GM12878 (cell line): ENCODE data around the gene FARS2. TPM values are rescaled to one million over a fixed set of nuclear protein-coding genes. Genes with fewer than 3 reads are reported as not detected.

ENCODE experiments used
- ATAC-seq: fragments of 200-7000 bp; cut with Tn5 transposase; 3 replicates; pipeline ENCODE4 v1.9.1; 2020; ENCODE audit warnings: mild to moderate bottlenecking, moderate library complexity
- BruUV-seq: library from RNA; stranded (reverse); fragments of 400-500 nt; replicated peaks from 2 replicates; lab custom pipeline; 2021; lab: Mats Ljungman, UMichigan
- CTCF ChIA-PET: fragments of 300-600 bp; sonication (Branson Sonifier 250); formaldehyde crosslinking; extraction: SDS; loops from one replicate; lab custom pipeline; 2021; ENCODE audit warnings: inconsistent platforms; lab: Yijun Ruan, JAX
- POLR2A ChIA-PET: fragments of 350-600 bp; formaldehyde crosslinking; extraction: SDS; loops from one replicate; lab custom pipeline; 2021; ENCODE audit warnings: inconsistent platforms; lab: Charles Lee
- RAD21 ChIA-PET: fragments of 300-600 bp; sonication (Branson Sonifier 250); formaldehyde crosslinking; loops from one replicate; lab custom pipeline; 2023; ENCODE audit warnings: antibody characterized with exemption; ENCODE audit not compliant: unreplicated experiment; lab: Charles Lee
- SMC1A ChIA-PET: fragments of 300-600 bp; sonication (Branson Sonifier 250); formaldehyde crosslinking; loops from one replicate; lab custom pipeline; 2023; ENCODE audit not compliant: unreplicated experiment, uncharacterized antibody; lab: Charles Lee
- DNase-seq: peaks from one replicate; pipeline ENCODE4 v3.0.0-alpha.2; 2011; ENCODE audit warnings: low read depth, low spot score
- FAIRE-seq: peaks from 3 replicates; lab custom pipeline; 2011; peaks lifted over from hg19 to GRCh38; lab: Jason Lieb, UNC
- H2AFZ ChIP-seq: 2 replicates; pipeline ENCODE4 v1.6.0; 2011; ENCODE audit warnings: low read depth, low read length, control low read depth; ENCODE audit not compliant: control insufficient read depth
- H3K27ac ChIP-seq: 2 replicates; pipeline ENCODE4 v1.5.1; 2011; ENCODE audit warnings: control low read depth; ENCODE audit not compliant: control insufficient read depth, insufficient read depth
- H3K27me3 ChIP-seq, 2 experiments: replicated peaks in 1 of 2; 2 replicates each; pipeline versions ENCODE4 v1.6.0 to v1.6.1; 2011; ENCODE audit warnings: low read length in 1 of 2; ENCODE audit not compliant: control insufficient read depth in 2 of 2, insufficient read depth in 2 of 2
- H3K36me3 ChIP-seq, 2 experiments: 2 replicates each; pipeline ENCODE4 v1.5.1; 2011; ENCODE audit warnings: low read length in 1 of 2; ENCODE audit not compliant: control insufficient read depth in 2 of 2, insufficient read depth in 2 of 2
- H3K4me1 ChIP-seq: 2 replicates; pipeline ENCODE4 v1.6.1; 2011; ENCODE audit warnings: mild to moderate bottlenecking, low read length, moderate library complexity, mixed read lengths; ENCODE audit not compliant: control insufficient read depth, insufficient read depth
- H3K4me2 ChIP-seq: 2 replicates; pipeline ENCODE4 v1.6.0; 2011; ENCODE audit warnings: control low read depth; ENCODE audit not compliant: control insufficient read depth, insufficient read depth
- H3K4me3 ChIP-seq: fragments of 200-600 bp; sonication (generic); 2 replicates; pipeline ENCODE4 v1.5.1; 2016
- H3K79me2 ChIP-seq: 2 replicates; pipeline ENCODE4 v1.6.0; 2011; ENCODE audit warnings: low read length; ENCODE audit not compliant: control insufficient read depth, insufficient read depth
- H3K9ac ChIP-seq: 2 replicates; pipeline ENCODE4 v1.8.0; 2011; ENCODE audit warnings: low read length, control low read depth, mixed read lengths; ENCODE audit not compliant: control insufficient read depth, insufficient read depth
- H3K9me3 ChIP-seq: replicated peaks from 3 replicates; pipeline ENCODE4 v1.5.1; 2011; ENCODE audit warnings: mild to moderate bottlenecking, low read length; ENCODE audit not compliant: control insufficient read depth, insufficient read depth
- H4K20me1 ChIP-seq: 2 replicates; pipeline ENCODE4 v1.6.0; 2011; ENCODE audit not compliant: control insufficient read depth, insufficient read depth
- ASH2L ChIP-seq: fragments of 300-600, 200-600 bp; sonication (generic); IDR thresholded peaks from 2 replicates; pipeline ENCODE4 v1.6.1; 2017; ENCODE audit warnings: low read depth, mild to moderate bottlenecking, borderline replicate concordance
- CBX5 ChIP-seq: sonication (generic); IDR thresholded peaks from 2 replicates; pipeline ENCODE4 v1.6.1; 2016; ENCODE audit warnings: low read depth, moderate library complexity, mild to moderate bottlenecking, inconsistent platforms
- CHD2 ChIP-seq: IDR thresholded peaks from 2 replicates; pipeline ENCODE4 v1.6.1; 2011; ENCODE audit warnings: low read depth, low read length, improper control_type of control experiment, borderline replicate concordance
- CREM ChIP-seq: IDR thresholded peaks from 2 replicates; pipeline ENCODE4 v1.6.1; 2014; ENCODE audit warnings: antibody characterized with exemption, low read depth
- EED ChIP-seq: sonication (generic); IDR thresholded peaks from 2 replicates; pipeline ENCODE4 v1.6.1; 2016; ENCODE audit warnings: antibody characterized with exemption, low read depth
- EZH2 ChIP-seq: IDR thresholded peaks from 2 replicates; pipeline ENCODE4 v1.6.1; 2012; ENCODE audit warnings: low read depth, mild to moderate bottlenecking, control low read depth, inconsistent platforms, low read length, borderline replicate concordance; ENCODE audit not compliant: control insufficient read depth
- FOS ChIP-seq: IDR thresholded peaks from 3 replicates; pipeline ENCODE4 v1.6.1; 2011; ENCODE audit warnings: borderline replicate concordance; ENCODE audit not compliant: insufficient read length; ENCODE audit errors: extremely low read depth
- IKZF2 ChIP-seq, 2 experiments: fragments of 450-650 bp; IDR thresholded peaks; 2 replicates each; pipeline ENCODE4 v1.6.1; 2017; ENCODE audit warnings: mild to moderate bottlenecking in 2 of 2, moderate library complexity in 2 of 2
- MEF2A ChIP-seq: IDR thresholded peaks from 2 replicates; pipeline ENCODE4 v1.6.1; 2011; ENCODE audit warnings: low read depth, mild to moderate bottlenecking, low read length, moderate library complexity; ENCODE audit not compliant: insufficient read depth
- MTA3 ChIP-seq: IDR thresholded peaks from 2 replicates; pipeline ENCODE4 v1.6.1; 2012; ENCODE audit warnings: low read length, inconsistent platforms, borderline replicate concordance
- NFYA ChIP-seq: IDR thresholded peaks from 2 replicates; pipeline ENCODE4 v1.6.1; 2011; ENCODE audit warnings: low read depth, mild to moderate bottlenecking, low read length, improper control_type of control experiment, borderline replicate concordance
- POLR2AphosphoS5 ChIP-seq: IDR thresholded peaks from 2 replicates; pipeline ENCODE4 v1.6.1; 2011; ENCODE audit warnings: mild to moderate bottlenecking, low read length, inconsistent platforms
- SIN3A ChIP-seq: IDR thresholded peaks from 2 replicates; pipeline ENCODE4 v1.6.1; 2012; ENCODE audit warnings: low read depth, low read length, improper control_type of control experiment
- SREBF1 ChIP-seq: IDR thresholded peaks from 2 replicates; pipeline ENCODE4 v1.6.1; 2012; ENCODE audit warnings: mild to moderate bottlenecking, low read length
- STAT3 ChIP-seq: IDR thresholded peaks from 2 replicates; pipeline ENCODE4 v1.6.1; 2011; ENCODE audit warnings: low read depth, low read length, improper control_type of control experiment
- TCF12 ChIP-seq: IDR thresholded peaks from 2 replicates; pipeline ENCODE4 v1.6.1; 2011; ENCODE audit warnings: low read depth, mild to moderate bottlenecking, low read length
- ZBED1 ChIP-seq: IDR thresholded peaks from 2 replicates; pipeline ENCODE4 v1.6.1; 2016; ENCODE audit warnings: borderline replicate concordance
- WGBS: methylation state at CpG from one replicate; pipeline ENCODE4 v1.1.6; 2016; ENCODE audit warnings: low lambda C conversion rate; ENCODE audit not compliant: insufficient replicate concordance, insufficient coverage; ENCODE audit errors: missing lambda C conversion rate; 5-methylcytosine and 5-hydroxymethylcytosine counted together
- in situ Hi-C: fragments of 300-500 bp; cut with MboI; formaldehyde crosslinking; loops from 9 replicates; pipeline ENCODE4 v1.14.3; 2018; ENCODE audit warnings: mixed read lengths
- intact Hi-C: fragments of 100-400 bp; cut with micrococcal nuclease; formaldehyde crosslinking; loops from one replicate; pipeline ENCODE4 v1.14.2; 2022; ENCODE audit not compliant: unreplicated experiment
- polyA plus RNA-seq, 11 experiments: library from polyadenylated mRNA; depleted of rRNA in 4 of 11; unstranded in 6 of 11; stranded (reverse) in 5 of 11; fragments of >200 nt; fragmentation: Nextera tagmentation in 4 of 11; fragmentation: Illumina TruSeq in 1 of 11; extraction: Ambion mirVana in 4 of 11; extraction: Trizol in 1 of 11; gene quantifications; 1 replicate in 1 of 11; 2 replicates in 10 of 11; pipeline versions ENCODE4 v1.2.1 to v1.2.3, GENCODE V29; 2011 to 2016; ENCODE audit warnings: inconsistent platforms in 2 of 11, missing spikeins in 2 of 11, low read depth in 1 of 11
- total RNA-seq, 4 experiments: library from RNA; depleted of rRNA in 3 of 4; stranded (reverse); fragments of >200 nt in 3 of 4; fragmentation: Illumina TruSeq in 1 of 4; extraction: Trizol in 1 of 4; gene quantifications; 2 replicates each; pipeline versions ENCODE4 v1.2.1 to v1.2.3, GENCODE V29; 2013 to 2021
- TF ChIP-seq, protein P1 (sequence below): fragments of 150-350 bp; IDR thresholded peaks from 2 replicates; pipeline ENCODE4 v1.6.1; 2016; ENCODE audit warnings: low read depth, low read length
- TF ChIP-seq, protein P2 (sequence below): IDR thresholded peaks from 2 replicates; pipeline ENCODE4 v1.6.1; 2011; ENCODE audit warnings: low read depth, mild to moderate bottlenecking, low read length, moderate library complexity, borderline replicate concordance; ENCODE audit errors: extremely low read depth
- TF ChIP-seq, protein P3 (sequence below): fragments of 450-650 bp; IDR thresholded peaks from 2 replicates; pipeline ENCODE4 v1.6.1; 2017; ENCODE audit warnings: borderline replicate concordance

Gene FARS2
- total and polyA plus RNA-seq, 10 of the 15 experiments (the other 5 are each of a cell fraction or from before 2014, with no cell fraction given): 16.8 to 46.7 (median 25.6) TPM

DNA sequence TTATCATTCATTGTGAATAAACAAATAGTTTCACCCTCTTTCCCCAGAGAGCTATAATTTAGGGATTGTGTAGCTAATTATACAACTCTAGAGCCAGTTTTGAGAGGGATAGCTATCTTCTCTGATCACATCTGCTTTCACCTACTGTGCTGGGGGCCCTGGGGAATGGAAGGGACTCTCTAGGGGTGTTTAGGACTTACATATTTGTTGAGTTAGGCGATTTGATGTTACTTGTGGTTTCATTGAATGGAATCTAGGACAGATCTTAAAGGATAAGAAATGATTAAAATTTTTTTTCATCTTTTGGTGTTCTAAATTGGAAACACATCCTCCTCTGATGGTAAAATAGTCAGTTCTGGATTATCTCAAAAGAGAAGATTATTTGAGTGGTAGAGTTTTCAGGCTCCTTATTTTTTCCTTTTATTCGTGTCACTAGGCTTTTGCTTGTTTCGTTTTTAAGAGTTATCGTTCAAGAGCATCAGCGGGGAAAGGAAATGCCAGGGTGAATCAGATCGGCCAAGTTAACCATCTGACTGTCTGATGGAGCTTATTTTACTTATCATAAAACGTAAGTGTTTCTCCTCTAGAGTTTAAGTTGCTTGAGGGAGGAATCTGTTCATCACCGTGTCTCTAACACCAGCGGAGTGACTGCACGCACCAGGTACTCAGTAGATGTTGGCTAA lies 236.7 kb downstream of the FARS2 start (continued):
- TF ChIP-seq, protein P1, sequence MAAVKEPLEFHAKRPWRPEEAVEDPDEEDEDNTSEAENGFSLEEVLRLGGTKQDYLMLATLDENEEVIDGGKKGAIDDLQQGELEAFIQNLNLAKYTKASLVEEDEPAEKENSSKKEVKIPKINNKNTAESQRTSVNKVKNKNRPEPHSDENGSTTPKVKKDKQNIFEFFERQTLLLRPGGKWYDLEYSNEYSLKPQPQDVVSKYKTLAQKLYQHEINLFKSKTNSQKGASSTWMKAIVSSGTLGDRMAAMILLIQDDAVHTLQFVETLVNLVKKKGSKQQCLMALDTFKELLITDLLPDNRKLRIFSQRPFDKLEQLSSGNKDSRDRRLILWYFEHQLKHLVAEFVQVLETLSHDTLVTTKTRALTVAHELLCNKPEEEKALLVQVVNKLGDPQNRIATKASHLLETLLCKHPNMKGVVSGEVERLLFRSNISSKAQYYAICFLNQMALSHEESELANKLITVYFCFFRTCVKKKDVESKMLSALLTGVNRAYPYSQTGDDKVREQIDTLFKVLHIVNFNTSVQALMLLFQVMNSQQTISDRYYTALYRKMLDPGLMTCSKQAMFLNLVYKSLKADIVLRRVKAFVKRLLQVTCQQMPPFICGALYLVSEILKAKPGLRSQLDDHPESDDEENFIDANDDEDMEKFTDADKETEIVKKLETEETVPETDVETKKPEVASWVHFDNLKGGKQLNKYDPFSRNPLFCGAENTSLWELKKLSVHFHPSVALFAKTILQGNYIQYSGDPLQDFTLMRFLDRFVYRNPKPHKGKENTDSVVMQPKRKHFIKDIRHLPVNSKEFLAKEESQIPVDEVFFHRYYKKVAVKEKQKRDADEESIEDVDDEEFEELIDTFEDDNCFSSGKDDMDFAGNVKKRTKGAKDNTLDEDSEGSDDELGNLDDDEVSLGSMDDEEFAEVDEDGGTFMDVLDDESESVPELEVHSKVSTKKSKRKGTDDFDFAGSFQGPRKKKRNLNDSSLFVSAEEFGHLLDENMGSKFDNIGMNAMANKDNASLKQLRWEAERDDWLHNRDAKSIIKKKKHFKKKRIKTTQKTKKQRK: no peak
- TF ChIP-seq SREBF1 (no peak), CBX5 (no peak)

DNA sequence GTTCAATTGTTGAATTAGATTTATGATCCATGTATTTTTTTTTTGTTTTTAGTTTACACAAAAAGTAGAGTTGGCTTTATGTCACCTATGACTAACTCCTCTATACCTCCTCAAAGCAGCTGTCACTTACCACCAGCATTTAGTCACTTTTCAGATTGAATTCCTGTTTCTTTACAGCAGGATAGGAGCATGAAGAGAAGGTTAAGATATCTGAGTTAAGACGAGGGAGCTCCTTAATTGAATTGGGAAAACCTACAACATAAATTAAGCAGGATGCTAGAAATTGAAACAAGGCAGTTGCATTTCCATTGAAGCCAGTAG lies 237.2 kb downstream of the FARS2 start:
- Histone ChIP-seq H3K4me1 (no peaks in the 10 kb centered on the region), H3K9ac (no peak overlapping the region), H4K20me1 (no peaks in the 10 kb centered on the region), H3K27ac (no peak overlapping the region), H3K9me3 (no peaks in the 10 kb centered on the region), H3K27me3 (no peaks in the 10 kb centered on the region), H3K36me3 (no peaks in the 10 kb centered on the region), H2AFZ (no peak overlapping the region), H3K79me2 (no peaks in the 10 kb centered on the region), H3K4me3 (no peak overlapping the region), H3K4me2 (no peak overlapping the region)
- DNase-seq (no peak), FAIRE-seq (no peak), ATAC-seq (no peak)
- SMC1A ChIA-PET: interaction anchor here (0.8 to 2.1 kb wide), 3 partner anchors 8 to 27 kb away, joined by 3 to 7 read pairs (median 3); no protein-coding TSS in a partner anchor
- BruUV-seq: no TSS peak
- intact Hi-C loops: no loop called here
- POLR2A ChIA-PET: no interaction called here
- in situ Hi-C loops: no loop called here
- RAD21 ChIA-PET: no interaction called here
- CTCF ChIA-PET: interaction anchor here (1.0 kb wide), 3 partner anchors 9 to 16 kb away, joined by 3 to 4 read pairs (median 3); no protein-coding TSS in a partner anchor
- 29% methylated on average over 1 of the region's 1 CpG for WGBS
- no peak for TF ChIP-seq MTA3
- TF ChIP-seq FOS: no peak
- no peak for TF ChIP-seq POLR2AphosphoS5
- no peak for TF ChIP-seq ASH2L
- no peak for TF ChIP-seq STAT3
- TF ChIP-seq, protein P2, sequence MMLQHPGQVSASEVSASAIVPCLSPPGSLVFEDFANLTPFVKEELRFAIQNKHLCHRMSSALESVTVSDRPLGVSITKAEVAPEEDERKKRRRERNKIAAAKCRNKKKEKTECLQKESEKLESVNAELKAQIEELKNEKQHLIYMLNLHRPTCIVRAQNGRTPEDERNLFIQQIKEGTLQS: no peak
- no peak for TF ChIP-seq ZBED1
- TF ChIP-seq EED: no peak
- no peak for TF ChIP-seq SIN3A
- TF ChIP-seq TCF12: no peak
- TF ChIP-seq EZH2: no peak
- TF ChIP-seq NFYA: no peak
- TF ChIP-seq CHD2: no peak
- no peak for TF ChIP-seq MEF2A
- no peak for TF ChIP-seq CREM
- TF ChIP-seq IKZF2 (IDR thresholded peaks at IDR 0.05): no peak
- TF ChIP-seq, protein P3, sequence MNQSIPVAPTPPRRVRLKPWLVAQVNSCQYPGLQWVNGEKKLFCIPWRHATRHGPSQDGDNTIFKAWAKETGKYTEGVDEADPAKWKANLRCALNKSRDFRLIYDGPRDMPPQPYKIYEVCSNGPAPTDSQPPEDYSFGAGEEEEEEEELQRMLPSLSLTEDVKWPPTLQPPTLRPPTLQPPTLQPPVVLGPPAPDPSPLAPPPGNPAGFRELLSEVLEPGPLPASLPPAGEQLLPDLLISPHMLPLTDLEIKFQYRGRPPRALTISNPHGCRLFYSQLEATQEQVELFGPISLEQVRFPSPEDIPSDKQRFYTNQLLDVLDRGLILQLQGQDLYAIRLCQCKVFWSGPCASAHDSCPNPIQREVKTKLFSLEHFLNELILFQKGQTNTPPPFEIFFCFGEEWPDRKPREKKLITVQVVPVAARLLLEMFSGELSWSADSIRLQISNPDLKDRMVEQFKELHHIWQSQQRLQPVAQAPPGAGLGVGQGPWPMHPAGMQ: no peak
